Nephron progenitor cell (in vitro differentiated cells): ENCODE results near the gene MTIF3.
A peak's percentile ranks its signal among the peaks of the same experiment; 100 is the strongest.

ENCODE experiments used
- DNase-seq: peaks from one replicate; pipeline ENCODE4 v3.0.0; 2021
- H3K27ac Mint-ChIP-seq: 2 replicates; pipeline ENCODE4 v1.8.0; 2021; ENCODE audit warnings: mild to moderate bottlenecking, moderate library complexity, mixed read lengths
- H3K27me3 Mint-ChIP-seq: 2 replicates; pipeline ENCODE4 v1.8.0; 2021; ENCODE audit warnings: mild to moderate bottlenecking, low read depth, mixed read lengths; ENCODE audit not compliant: poor library complexity
- H3K36me3 Mint-ChIP-seq: 2 replicates; pipeline ENCODE4 v1.8.0; 2021; ENCODE audit warnings: low read depth, mixed read lengths
- H3K4me1 Mint-ChIP-seq: 2 replicates; pipeline ENCODE4 v1.8.0; 2021; ENCODE audit warnings: mixed read lengths
- H3K4me3 Mint-ChIP-seq: 2 replicates; pipeline ENCODE4 v1.8.0; 2021; ENCODE audit warnings: mild to moderate bottlenecking, moderate library complexity, mixed read lengths
- H3K9me3 Mint-ChIP-seq: 2 replicates; pipeline ENCODE4 v1.8.0; 2021; ENCODE audit warnings: mild to moderate bottlenecking, moderate library complexity, mixed read lengths
- CTCF ChIP-seq: fragments of 200-600 bp; sonication (generic); IDR thresholded peaks from 2 replicates; pipeline ENCODE4 v1.5.0; 2021; ENCODE audit warnings: antibody characterized with exemption

The MTIF3 gene

DNA sequence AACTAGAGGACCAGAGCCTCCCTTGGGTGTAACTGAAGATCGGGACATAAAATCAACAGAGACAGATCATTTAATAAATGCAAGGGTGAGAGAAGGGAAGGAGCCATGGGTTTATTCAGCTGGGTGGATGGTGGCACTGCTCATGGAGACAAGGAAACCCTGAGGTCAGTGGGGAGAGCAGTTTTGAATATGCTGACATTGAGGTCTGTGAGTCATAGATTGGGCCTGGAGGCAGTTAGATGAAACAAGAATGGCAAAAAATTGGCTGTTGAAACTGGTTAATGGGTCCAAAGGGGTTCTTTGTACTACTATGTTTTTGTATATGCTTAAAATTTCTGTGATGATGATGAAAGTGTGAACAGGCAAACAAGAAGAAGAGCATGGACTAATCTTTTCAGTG, 31.0 kb downstream of the MTIF3 start:
- H3K36me3 Mint-ChIP-seq: no peaks in the 10 kb centered on the region
- H3K27me3 Mint-ChIP-seq: peaks cover 14% of the 10 kb centered on the region
- no peak overlapping the region for H3K27ac Mint-ChIP-seq
- no peak for TF ChIP-seq CTCF
- H3K9me3 Mint-ChIP-seq: no peaks in the 10 kb centered on the region
- no peak overlapping the region for H3K4me3 Mint-ChIP-seq
- DNase-seq: no peak
- H3K4me1 Mint-ChIP-seq: peaks cover 15% of the 10 kb centered on the region

DNA sequence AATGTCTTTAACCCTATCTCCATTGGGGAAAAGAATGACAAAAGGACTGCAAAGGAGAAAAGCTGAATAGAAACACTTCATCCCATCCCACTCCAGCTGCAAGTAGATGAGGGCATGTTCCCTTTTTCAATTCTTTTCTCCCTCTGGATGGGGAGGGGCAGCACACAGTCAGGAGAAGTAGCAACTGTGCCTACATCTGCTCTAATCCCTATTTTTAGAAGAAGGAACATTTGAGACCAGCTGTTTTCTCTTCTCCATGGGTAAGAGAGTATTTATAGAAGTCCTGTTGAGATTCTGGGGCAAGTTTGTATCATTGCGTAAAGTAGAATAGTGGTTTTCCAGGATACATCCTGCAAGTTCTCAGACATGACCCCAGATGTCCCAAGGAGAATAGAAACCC, 35.2 kb downstream of the MTIF3 start:
- H3K27ac Mint-ChIP-seq: no peak overlapping the region
- H3K27me3 Mint-ChIP-seq: peaks cover 16% of the 10 kb centered on the region
- H3K36me3 Mint-ChIP-seq: no peaks in the 10 kb centered on the region
- H3K4me1 Mint-ChIP-seq: no peaks in the 10 kb centered on the region
- no peak for TF ChIP-seq CTCF
- H3K4me3 Mint-ChIP-seq: no peak overlapping the region
- no peak for DNase-seq
- peaks cover 2% of the 10 kb centered on the region for H3K9me3 Mint-ChIP-seq

DNA sequence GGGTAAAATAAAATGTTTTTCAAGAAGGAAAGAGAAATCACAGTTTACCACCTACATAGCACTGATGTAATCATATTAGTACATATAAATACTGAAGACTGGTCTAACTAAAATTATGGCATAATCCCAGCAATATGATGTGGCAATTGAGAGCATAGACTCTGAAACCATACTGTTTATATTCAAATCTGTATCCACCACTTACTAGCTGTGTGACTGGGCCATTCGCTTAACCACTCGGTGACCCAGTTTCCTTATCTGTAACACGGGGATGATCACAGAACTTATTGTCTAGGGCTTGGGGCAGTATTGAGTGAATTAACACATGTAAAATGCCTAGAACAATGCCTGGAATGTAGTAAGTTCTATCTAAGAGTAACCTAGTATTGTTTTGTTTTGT, 39.0 kb downstream of the MTIF3 start:
- no peak overlapping the region for H3K27ac Mint-ChIP-seq
- no peak overlapping the region for H3K4me3 Mint-ChIP-seq
- H3K36me3 Mint-ChIP-seq: peaks cover 6% of the 10 kb centered on the region
- no peak for DNase-seq
- TF ChIP-seq CTCF: no peak
- H3K27me3 Mint-ChIP-seq: peaks cover 12% of the 10 kb centered on the region
- peaks cover 17% of the 10 kb centered on the region for H3K4me1 Mint-ChIP-seq
- H3K9me3 Mint-ChIP-seq: peaks cover 21% of the 10 kb centered on the region

DNA sequence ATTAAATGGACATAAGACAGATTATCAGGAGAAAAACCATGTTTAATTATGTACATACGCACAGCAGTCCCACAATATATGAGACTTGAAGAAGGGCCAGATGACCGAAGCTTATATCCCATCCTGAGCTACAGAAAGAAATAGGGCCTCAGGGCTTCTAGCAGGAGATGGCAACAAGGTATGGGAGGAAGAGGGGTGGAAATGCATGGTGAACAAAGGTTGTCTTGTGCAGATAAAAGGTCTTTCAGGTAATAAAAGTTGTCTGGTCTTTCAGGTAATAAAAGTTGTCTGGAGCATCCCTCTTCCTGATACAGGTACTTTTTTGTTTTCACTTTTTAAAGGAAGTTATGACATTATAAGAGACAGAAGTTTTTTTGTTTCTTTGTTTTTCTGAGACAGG, 41.4 kb downstream of the MTIF3 start:
- Mint-ChIP-seq H3K9me3 (peaks cover 21% of the 10 kb centered on the region), H3K4me3 (no peak overlapping the region), H3K27ac (no peak overlapping the region), H3K4me1 (peaks cover 34% of the 10 kb centered on the region), H3K36me3 (peaks cover 6% of the 10 kb centered on the region), H3K27me3 (peaks cover 3% of the 10 kb centered on the region)
- no peak for DNase-seq
- TF ChIP-seq CTCF: no peak

DNA sequence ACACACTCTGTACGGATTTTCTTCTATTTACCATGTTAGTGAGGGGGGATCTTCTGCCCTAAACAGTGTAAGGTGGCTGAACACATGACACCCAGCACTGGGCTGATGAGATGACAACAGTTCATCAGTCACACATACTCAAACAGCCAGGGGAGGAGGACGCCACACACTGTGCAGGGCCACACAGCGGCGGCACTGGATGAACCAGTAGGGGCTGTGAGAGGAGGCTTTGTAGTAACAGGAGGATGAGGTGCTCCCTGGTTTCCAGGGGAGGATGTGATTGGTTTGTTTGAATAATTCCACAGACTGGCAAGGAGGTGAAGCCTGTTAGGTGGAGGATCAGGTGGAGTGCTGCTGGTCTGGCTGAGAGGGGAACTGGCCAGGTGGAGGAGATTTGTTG, 42.3 kb downstream of the MTIF3 start:
- Mint-ChIP-seq H3K36me3 (peaks cover 6% of the 10 kb centered on the region), H3K4me1 (peaks cover 43% of the 10 kb centered on the region), H3K9me3 (peaks cover 21% of the 10 kb centered on the region), H3K27ac (peak overlapping the region; percentile 28), H3K4me3 (no peak overlapping the region), H3K27me3 (peaks cover 3% of the 10 kb centered on the region)
- no peak for DNase-seq
- TF ChIP-seq CTCF: no peak

- no peak overlapping the region for H3K27ac Mint-ChIP-seq
- H3K36me3 Mint-ChIP-seq: peaks cover 6% of the 10 kb centered on the region
- H3K9me3 Mint-ChIP-seq: peaks cover 21% of the 10 kb centered on the region
- DNase-seq: no peak
- TF ChIP-seq CTCF: peak; percentile 47
- no peak overlapping the region for H3K4me3 Mint-ChIP-seq
- no peaks in the 10 kb centered on the region for H3K27me3 Mint-ChIP-seq
- H3K4me1 Mint-ChIP-seq: peaks cover 53% of the 10 kb centered on the region
Measured at GRCh38 chr13:27406178-27406939, 44.0 kb downstream of the MTIF3 start.
